Medulla oblongata (tissue), 1 donor: ENCODE measurements around the gene CDC37L1.

Experiments used
- DNase-seq: peaks from one replicate; pipeline ENCODE4 v3.0.0-alpha.2; 2015; ENCODE audit errors: extremely low spot score

The CDC37L1 gene

DNA sequence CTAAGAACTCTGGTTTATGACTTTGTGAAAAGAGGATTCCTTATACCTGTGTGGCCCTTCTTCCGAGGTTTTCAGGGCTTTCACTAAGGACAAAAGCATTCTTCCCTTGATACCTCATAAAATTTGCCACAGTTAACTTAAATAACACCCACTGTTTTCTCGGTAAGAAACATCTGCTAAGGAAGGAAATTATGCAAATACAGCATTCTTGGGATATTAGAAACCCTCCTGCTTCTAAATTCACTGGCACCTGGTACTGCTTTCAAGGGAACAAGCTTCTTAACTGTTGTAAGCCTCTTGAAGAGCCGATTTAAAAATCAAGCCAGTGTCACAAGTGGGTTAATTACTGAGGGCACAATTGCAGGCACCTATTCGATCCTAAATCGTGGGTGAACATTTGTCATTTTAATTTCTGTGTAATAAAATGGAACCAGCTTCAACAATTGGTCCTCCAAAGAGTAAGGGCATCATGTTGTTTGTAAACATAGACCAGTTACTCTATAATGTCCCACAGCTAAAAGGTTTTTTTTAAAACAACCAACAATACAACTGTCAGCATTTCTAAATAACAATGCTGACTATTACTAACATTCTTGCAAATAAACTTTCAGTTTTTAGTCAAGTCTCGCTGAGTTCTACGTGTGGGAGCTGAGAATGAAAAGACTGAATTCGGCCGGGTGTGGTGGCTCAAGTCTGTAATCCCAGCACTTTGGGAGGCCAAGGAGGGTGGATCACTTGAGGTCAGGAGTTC is 35.1 kb downstream of the CDC37L1 start:
- DNase-seq: no peak

DNA sequence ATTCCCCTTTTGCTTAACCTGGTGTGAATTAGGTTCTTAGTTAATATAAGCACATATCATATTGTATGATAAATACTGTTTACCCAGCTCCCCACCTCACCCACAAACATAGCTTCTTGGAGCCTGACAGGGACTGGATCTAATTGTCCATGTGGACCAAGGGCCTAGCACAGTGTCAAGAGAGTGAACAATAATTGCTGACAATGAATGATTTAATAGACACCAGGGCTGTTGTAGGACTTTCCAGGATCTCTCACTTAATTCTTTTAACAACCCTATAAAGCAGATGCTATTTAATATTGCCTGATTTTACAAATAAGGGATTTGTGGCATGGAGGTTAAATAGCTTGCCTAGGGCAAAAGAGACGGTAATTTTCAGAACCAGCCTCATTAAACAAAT is 36.8 kb downstream of the CDC37L1 start:
- no peak for DNase-seq

DNA sequence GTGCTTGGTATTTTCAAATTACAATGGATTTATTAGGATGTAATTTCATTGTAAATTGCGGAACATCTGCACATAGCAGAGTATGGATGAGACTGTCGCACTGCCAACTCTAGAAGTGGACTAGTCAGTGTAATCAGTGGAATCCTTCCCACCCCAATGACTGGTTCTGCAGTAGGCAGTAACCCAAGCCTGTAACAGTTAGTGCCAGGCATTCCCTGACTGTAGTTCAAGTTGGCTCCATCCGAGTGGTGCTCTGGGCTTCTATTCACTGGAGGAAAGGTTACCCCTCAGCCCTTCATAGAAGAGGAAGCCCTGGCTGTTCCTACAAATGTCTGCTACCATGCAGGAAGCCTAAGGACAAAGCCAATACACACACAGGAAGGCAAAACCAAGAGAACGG is 38.4 kb downstream of the CDC37L1 start:
- DNase-seq: peak; percentile 22

DNA sequence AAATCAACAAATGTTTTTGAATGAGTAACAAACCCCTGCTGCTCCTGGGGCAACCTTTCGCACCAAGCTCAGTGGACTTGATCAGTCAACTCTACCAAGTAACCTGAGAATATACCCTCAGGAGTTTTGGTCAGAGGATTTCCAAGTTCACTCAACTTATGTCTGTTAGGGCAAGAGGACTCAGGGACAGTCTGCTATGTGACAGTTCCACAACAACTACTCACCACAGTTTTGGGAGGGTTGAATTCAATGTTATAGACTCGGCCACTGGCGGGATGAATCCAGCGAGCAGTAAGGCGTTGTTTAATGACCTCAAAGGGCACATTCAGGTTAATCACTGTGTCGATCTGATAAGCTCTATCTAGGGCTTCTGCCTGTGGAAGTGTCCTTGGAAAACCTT is 39.5 kb downstream of the CDC37L1 start:
- DNase-seq: no peak

DNA sequence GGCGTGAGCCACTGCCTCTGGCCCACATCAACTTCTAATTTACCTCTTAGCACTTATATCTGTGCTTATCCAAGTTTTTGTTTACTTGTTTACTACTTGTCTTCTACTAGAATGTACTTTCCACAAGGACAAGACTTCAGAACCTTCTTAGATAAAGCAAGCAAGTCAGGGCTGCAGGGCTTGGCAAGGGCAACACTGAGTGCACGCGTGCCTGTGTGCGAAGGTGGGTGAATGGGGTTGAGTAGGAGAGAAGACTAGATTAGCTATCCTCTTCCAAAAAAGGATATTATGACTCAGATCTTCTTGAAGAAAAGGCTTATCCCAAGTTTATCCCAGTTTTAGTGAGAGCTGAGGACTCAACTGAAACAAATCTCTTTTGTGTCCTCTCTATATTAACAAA is 42.4 kb downstream of the CDC37L1 start:
- no peak for DNase-seq

DNA sequence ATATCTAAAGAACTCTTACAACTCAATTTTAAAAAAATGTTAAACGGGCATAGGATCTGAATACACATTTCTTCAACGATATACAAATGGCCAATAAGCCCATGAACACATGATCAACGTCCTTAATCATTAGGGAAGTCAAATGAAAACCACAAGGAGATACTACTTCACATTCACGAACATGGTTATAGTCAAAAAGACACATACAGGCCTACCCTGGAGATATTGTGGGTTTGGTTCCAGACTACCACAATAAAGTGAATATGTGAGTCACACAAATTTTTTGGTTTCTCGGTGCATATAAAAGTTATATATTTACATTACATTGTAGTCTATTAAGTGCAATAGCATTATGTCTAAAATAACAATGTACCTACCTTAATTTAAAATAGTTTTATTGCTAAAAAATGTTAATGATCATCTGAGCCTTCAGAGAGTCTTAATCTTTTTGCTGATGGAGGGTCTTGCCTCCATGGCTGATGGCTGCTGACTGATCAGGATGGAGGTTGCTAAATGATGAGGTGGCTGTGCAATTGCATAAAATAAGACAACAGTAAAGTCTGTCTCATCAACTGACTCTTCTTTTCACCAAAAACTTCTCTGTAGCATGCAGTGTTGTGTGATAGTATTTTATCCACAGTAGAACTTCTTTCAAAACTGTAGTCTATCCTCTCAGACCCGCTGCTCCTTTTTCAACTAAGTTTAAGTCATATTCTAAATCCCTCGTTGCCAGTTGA is 46.5 kb downstream of the CDC37L1 start:
- DNase-seq: no peak

DNA sequence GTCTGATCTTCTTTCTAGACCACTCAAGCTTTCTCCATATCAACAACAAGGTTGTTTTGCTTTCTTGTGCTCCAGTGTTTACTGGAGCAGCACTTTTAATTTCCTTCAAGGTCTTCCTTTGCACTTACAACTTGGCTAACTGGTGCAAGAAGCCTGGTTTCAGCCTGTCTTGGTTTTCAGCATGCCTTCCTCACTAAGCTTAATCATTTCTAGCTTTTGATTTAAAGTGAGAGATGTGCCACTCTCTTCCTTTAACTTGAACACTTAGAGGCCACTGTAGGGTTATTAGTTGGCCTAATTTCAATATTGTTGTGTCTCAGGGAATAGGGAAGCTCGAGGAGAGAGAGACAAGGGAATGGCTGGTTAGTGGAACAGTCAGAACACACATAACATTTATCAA is 48.2 kb downstream of the CDC37L1 start:
- DNase-seq: no peak

DNA sequence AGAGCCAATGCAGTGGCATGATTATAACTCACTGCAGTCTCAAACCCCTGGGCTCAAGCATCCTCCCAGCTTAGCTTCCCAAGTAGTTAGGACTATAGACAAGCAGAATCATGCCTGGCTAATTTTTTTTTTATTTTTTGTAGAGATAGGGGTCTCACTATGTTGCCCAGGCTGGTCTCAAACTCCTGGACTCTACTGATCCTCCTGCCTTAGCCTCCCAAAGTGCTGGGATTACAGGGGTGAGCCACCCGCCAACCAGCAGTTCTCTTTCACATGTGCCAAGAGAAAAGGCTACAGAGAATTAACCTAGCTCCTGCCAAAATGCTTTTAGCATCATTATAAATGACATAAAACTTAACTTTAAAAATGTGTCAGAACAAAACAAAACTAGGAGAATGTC is 53.5 kb downstream of the CDC37L1 start:
- DNase-seq: no peak

DNA sequence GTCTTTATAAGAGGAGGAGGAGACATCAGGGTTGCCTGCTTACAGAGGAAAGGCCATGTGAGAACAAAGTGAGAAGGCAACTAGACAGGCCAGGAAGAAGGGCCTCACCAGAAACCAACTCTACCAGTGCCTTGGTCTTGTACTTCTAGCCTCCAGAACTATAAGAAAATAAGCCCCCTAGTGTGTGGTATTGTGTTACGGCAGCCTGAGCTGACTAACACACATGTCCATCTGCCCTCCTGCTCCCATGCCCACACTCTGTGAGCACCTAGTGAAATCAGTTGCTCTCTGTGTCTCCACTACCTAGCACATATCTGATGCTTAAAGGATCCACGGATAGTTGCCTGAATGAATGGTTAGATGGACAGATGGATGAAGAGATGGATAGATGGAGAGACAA is 54.8 kb downstream of the CDC37L1 start:
- DNase-seq: no peak

DNA sequence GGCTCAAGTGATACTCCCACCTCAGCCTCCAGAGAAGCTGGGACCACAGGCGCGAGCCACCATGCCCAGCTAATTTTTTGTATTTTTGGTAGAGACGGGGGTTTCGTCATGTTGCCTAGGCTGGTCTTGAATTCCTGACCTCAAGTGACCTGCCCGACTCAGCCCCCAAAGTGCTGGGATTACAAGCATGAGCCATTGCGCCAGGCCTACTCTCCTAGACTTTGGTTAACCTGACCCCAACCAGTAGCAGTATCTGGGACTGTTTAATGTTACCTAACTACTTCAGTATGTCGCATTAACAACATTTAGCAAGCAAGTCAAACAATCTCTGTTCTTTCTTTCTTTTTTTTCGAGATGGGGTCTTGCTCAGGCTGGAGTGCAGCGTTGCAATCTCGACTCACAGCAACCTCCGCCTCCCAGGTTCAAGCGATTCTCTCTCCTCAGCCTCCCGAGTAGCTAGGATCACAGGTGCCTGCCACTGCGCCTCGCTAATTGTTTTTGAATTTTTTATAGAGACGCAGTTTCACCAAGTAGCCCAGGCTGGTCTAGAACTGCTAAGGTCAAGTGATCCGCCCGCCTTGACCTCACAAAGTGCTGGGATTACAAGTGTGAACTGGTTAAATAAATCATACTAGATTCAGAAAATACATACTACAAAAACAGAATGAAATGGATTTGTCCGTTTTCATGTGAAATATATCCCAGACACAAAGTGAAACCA is 59.7 kb downstream of the CDC37L1 start:
- no peak for DNase-seq

DNA sequence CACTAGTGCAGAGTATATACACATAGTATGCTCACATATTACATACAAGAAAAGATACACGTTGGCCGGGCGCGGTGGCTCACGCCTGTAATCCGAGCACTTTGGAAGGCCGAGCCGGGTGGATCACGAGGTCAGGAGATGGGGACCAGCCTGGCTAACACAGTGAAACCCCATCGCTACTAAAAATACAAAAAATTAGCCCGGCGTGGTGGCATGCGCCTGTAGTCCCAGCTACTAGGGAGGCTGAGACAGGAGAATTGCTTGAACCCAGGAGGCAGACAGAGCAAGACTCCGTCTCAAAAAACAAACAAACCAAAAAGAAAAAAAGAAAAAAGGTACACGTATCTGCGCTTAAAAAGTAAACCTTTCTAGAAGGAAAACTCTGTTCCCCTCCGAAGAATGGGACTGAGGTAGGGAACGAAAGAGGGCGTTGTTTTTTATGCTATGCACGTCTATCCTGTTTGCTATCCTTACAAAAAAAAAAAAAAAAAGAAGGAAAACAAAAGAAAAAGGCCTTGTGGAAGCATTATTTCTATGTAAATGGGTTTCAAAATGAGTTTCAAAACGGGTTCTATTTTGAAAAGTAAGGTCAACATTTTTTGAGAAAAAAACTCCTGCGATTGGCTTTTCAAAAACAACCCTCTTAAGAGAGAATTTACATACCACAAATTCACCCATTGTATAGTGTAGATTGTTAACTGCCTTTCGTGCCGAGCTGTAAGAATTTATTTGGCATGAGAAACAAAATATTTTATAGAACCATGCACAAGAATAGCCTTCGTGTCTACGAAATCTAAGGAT is 60.4 kb downstream of the CDC37L1 start:
- DNase-seq: peak; percentile 22

DNA sequence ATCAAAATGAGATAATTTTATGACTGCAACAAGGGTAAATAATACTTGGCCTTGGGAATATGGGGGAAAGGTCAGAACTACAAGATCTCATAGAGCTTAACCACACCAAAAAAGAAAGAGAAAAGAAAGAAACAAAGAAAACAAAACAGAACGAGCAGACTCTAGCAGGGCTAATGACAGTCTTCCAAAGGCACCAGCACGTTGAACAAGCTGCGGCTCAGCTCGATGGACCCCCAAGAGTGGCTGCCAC is 60.9 kb downstream of the CDC37L1 start:
- no peak for DNase-seq

DNA sequence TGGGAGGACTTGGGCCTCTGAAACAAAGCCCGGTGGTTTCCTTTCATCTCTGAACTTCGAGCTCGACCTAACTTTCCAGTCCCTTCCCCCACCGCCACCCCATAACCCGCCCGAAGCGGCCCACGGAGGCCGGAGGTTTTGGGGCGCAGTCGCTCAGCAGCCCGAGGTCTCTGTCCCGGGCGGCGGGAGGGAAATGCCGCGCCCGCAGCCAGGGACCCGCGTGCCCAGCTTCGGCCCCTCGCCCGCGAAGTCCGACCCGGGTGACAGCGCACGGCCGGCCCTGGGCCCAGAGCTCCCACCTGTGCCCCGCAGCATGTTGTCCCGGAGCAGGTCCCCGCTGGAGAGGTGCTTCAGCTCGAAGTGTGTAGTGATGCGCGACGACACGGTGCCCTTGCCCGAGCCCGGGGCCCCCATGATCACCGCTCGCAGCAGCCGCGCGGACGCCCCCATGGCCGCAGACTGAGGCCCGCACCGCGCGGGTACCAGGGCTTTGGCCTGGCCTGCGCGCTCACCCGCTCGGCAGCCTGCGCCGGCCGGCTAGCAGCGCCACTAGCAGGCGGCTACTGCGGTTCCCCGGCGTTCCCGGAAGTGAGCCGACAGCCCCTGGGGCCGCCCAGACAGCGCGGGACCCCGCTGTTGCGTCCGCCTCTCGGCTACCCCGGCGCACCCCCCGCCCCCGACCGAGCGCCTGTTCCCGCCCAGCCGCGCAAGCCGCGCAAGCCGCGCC is 61.4 kb downstream of the CDC37L1 start, which contains the start of gene AK3:
Gene AK3 (minus strand): TSS at position 565 of the 727 bp plus-strand sequence. CDS start 115 bp downstream, at position 450.
- DNase-seq: peak; percentile 76

DNA sequence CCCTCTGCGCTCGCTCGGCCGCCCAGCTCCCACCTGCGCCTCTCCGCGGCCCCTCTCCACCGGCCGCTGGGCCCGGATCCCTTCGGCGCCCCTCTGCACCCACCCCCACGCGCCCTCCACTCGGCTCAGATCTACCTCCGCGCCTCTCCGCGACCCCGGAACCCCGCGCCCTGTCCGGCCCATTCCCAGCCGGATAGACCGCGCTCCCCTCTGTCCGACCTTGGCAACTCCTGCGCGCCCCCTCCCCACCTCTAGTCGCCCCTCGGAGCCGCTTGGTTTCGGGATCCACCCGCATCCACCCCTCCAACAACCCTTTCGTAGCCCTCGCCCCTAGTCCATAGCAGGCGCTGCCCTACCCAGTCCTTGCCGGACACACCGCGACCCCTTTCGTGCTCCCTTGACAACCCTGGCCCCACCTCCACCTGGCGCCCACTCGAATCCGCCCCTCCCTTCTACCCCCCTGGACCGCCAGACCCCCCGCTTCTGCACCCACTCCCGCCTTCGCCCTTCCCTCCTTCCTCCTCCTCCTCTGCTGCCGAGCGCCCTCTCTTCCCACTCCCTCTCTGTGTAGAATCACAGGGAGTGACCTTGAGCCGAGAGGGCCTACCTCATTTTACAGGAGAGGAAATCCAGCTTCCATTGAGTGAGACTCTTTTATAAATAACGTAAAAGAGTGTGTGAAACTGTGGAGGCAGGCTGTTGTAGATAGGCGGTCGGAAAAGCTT is 62.2 kb downstream of the CDC37L1 start:
- peak; percentile 61 for DNase-seq

DNA sequence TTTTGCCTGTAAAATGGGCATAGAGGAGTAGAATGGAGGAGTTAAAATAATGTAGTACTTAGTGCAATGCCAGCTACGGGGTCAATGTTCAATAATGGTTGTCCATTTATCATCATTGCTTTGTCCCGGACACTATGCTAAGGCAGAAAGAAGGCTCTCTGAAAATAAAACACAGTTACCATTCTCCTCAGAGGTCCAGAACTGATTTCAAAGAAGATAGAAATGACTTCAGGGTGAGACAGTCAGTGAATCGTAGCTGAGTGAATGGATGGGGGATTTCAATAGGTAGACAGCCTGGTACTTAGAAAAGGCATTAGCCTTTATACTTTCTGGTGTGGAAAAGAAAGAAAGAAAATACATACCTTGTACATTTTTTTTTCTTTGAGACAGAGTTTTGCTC is 62.9 kb downstream of the CDC37L1 start:
- DNase-seq: no peak

DNA sequence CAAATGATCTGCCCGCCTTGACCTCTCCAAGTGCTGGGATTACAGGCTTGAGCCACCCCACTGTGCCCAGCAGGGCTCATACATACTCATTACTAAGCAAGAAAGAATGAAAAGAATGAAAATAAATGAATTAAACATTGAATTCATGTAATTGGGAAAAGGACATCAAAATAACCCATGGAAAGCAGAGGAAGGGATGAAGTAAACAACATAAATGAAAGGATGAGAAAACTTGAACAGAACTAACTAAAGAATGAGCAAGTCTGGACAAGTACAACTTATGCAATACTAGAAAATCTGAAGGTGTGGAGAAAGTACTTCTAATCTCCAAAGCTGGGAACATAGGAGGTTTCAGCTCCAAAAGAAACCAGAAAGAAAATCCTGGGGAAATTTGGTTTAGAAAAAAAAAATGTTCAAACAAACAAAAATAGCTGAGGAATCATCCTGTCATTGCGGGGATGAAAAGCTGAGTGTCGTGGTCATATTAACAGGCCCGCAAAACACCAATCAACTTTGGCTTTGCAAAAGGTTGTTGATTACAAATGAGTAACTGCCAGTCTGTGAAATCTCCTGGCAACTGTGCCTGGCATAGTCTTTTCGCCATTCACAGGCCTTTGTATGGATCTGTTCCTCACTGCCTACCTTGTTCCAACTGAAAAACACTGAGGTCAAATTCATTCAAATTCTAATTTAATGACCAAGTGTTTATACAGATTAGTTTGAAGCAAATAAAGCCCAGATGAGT is 63.9 kb downstream of the CDC37L1 start:
- no peak for DNase-seq

DNA sequence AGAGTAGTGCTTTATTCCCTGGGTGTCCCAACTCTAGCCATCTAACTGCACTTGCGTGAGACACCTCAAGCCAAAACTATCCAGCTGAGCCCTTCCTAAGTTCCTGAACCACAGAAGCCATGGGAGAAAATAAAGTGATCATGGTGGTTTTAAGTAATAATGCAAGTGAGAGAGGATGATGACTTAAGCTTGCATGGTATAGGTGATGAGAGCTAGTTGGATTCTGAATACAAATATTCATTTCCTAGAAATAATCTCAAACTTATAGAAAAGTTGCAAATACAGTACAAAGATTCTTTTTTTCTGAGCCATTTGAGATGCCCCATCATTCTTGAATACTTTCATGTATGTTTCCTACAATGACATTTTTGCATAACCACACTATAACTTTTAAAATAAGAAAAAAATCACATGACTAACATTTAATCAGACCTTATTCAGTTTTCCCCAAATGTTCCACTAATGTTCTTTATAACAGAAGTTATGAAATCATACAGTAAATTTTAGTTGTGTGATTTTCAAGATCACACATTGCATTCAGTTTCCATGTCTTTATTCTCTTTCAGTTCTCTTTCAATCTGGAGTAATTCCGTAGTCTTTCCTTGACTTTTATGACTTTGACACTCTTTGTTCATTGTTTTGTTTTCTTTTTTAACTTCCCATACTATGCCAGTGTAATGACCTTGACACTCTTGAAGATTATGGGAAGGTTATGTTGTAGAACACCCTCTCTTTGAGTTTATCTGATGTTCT is 67.1 kb downstream of the CDC37L1 start:
- DNase-seq: no peak

DNA sequence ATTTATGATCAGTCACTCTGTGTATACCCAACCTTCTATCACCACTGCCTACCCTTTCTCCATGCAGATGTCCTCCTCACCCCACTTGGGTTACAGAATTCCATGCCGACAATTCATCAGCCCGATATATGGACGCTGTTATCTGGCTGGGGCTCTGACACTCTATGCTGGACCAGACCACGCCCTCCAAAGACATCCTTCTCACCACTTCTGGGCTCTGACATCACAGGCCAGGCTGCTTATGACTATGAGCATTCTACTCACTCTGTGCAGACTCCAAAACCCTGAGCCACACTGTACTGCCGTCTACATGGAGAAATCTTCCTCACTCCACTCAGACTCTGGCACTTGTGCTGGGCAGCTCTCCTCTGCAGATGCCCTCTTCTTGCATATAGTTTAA is 69.2 kb downstream of the CDC37L1 start:
- no peak for DNase-seq

DNA sequence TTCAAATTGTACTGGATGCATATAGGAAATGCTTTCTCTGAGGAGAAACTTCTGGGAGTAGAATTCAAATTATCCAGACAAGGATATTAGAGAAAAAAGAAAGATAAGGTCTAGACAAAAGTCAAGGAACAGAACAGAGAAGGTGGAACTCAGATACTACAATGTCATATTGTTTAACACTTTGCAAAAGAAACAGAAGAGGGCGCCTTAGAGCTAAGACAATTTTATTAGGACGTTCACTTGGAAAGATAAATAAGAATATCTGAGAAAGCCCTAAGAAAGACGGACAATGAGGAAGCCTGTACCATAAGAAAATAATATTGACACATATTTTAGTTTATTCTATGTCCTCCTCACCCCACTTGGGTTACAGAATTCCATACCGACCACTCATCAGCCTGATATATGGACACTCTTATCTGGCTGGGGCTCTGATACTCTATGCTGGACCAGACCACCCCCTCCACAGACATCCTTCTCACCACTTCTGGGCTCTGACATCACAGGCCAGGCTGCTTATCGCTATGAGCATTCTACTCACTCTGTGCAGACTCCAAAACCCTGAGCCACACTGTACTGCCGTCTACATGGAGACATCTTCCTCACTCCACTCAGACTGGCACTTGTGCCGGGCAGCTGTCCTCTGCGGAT is 70.8 kb downstream of the CDC37L1 start:
- peak; percentile 67 for DNase-seq
